Spleen (tissue), 11 donors: ENCODE data around the gene JMJD1C. TPM values are rescaled to one million over a fixed set of nuclear protein-coding genes. Genes with fewer than 3 reads are reported as not detected.

Experiments
- DNase-seq: peaks from one replicate; pipeline ENCODE4 v3.0.0-alpha.2; 2020
- H3K27ac ChIP-seq, 8 donors: fragments of 200-600 bp; sonication (generic) in 7 of 8; 1 replicate in 4 of 8; 2 replicates in 4 of 8; pipeline versions ENCODE4 v1.5.0 to v1.8.0; 2016 to 2021; ENCODE audit warnings: inconsistent platforms in 4 of 8, mild to moderate bottlenecking in 4 of 8, moderate library complexity in 1 of 8
- H3K27me3 ChIP-seq, 7 donors: fragments of 200-600 bp; sonication (generic) in 6 of 7; replicated peaks in 1 of 7; 1 replicate in 4 of 7; 2 replicates in 3 of 7; pipeline versions ENCODE4 v1.5.0 to v1.8.0; 2016 to 2021; ENCODE audit warnings: inconsistent platforms in 3 of 7, mild to moderate bottlenecking in 1 of 7
- H3K36me3 ChIP-seq, 6 donors: fragments of 200-600 bp; sonication (generic) in 5 of 6; 1 replicate in 4 of 6; 2 replicates in 2 of 6; pipeline versions ENCODE4 v1.5.0 to v1.8.0; 2016 to 2021; ENCODE audit warnings: inconsistent platforms in 2 of 6
- H3K4me1 ChIP-seq, 6 donors: fragments of 200-600 bp; sonication (generic) in 5 of 6; 1 replicate in 3 of 6; 2 replicates in 3 of 6; pipeline versions ENCODE4 v1.5.0 to v1.8.0; 2016 to 2021; ENCODE audit warnings: inconsistent platforms in 3 of 6
- H3K4me3 ChIP-seq, 8 donors: fragments of 200-600 bp; sonication (generic) in 7 of 8; 1 replicate in 4 of 8; 2 replicates in 4 of 8; pipeline versions ENCODE4 v1.5.0 to v1.8.0; 2016 to 2021; ENCODE audit warnings: inconsistent platforms in 4 of 8, mild to moderate bottlenecking in 4 of 8, moderate library complexity in 2 of 8
- H3K9me3 ChIP-seq, 8 donors: fragments of 200-600 bp; sonication (generic) in 7 of 8; 1 replicate in 4 of 8; 2 replicates in 4 of 8; pipeline versions ENCODE4 v1.5.0 to v1.8.0; 2016 to 2021; ENCODE audit warnings: inconsistent platforms in 4 of 8
- CTCF ChIP-seq, 11 experiments: fragments of 200-600 bp in 7 of 11; fragments of 450-650 bp in 4 of 11; sonication (generic) in 4 of 11; IDR thresholded peaks in 8 of 11; conservative IDR thresholded peaks in 3 of 11; 1 replicate in 7 of 11; 2 replicates in 4 of 11; pipeline versions ENCODE4 v1.4.0 to v1.8.0; 2016 to 2021; ENCODE audit warnings: antibody characterized with exemption in 11 of 11, inconsistent platforms in 4 of 11, mild to moderate bottlenecking in 1 of 11
- POLR2A ChIP-seq, 3 donors: fragments of 450-650 bp; IDR thresholded peaks; one replicate each; pipeline ENCODE4 v1.5.1; 2017; ENCODE audit warnings: antibody characterized with exemption in 3 of 3, mild to moderate bottlenecking in 1 of 3
- POLR2AphosphoS5 ChIP-seq, 3 donors: sonication (generic); formaldehyde crosslinking; IDR thresholded peaks; one replicate each; pipeline ENCODE4 v1.5.1; 2017; ENCODE audit warnings: antibody characterized with exemption in 3 of 3
- WGBS, 5 donors: extraction: QIAGEN DNeasy Blood & Tissue Kit in 3 of 5; methylation state at CpG; one replicate each; pipeline versions ENCODE4 v1.1.5 to v1.1.7; 2013 to 2018; 5-methylcytosine and 5-hydroxymethylcytosine counted together
- intact Hi-C: fragments of 100-400 bp; cut with DNase I; formaldehyde crosslinking; loops from one replicate; pipeline ENCODE4 v1.15.0; 2023; ENCODE audit warnings: low total_unique reads
- polyA plus RNA-seq, 3 donors: library from polyadenylated mRNA; stranded (reverse); fragments of 200-250 nt; gene quantifications; one replicate each; pipeline ENCODE4 v1.2.1, GENCODE V29; 2013
- total RNA-seq, 7 donors: library from RNA; depleted of rRNA in 3 of 7; stranded (reverse); fragments of >200 nt in 3 of 7; fragmentation: NEBNext Ultra II Directional in 4 of 7; extraction: Animal tissue kit (Norgen Biotek cat#: 25700) in 4 of 7; gene quantifications; one replicate each; pipeline versions ENCODE4 v1.1.0 to v1.2.1, GENCODE V29; 2016 to 2021
- donor health status: healthy with polysubstance abuse.
- donor health status: DM: no; HTN: no; CAD: no; lungs with moderate emphysema.
- donor health status: DM: no; HTN: no; CAD: no.
- donor health status: Bipolar disorder and iron deficiency.
- donor health status: healthy.
- donor health status: DM: no; HTN: no; CAD: no.
- donor health status: DM: yes; HTN: yes; CAD: no.

The JMJD1C gene
- total and polyA plus RNA-seq, 10 donors = 54.3 to 272 (median 137) TPM

DNA sequence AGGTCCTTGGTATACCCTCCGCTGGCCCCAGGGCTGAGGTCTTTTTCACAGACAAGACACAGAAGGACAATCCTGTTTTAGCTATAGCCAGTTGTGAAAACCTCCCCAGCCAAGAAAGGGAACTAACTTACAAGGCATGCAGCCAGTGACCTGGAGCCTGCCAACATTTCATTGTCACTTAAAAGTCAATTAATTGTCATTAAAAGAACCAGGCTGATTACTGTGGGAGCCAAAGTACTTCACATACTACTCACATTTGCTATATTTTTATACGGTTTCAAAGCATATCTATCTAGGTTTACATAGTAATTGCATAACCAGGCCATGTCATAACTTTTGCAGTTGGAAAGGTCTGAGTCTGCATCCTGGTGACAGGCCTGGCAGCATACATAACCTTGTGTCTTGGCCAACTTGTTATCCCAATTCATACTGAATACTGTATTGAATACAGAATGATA is 301.6 kb downstream of the JMJD1C start:
- intact Hi-C loops = no loop called here
- TF ChIP-seq CTCF (IDR thresholded peaks at IDR 0.05 in 8 of 11, conservative IDR thresholded peaks at IDR 0.05 in 3 of 11) = no peak
- TF ChIP-seq POLR2AphosphoS5 (IDR thresholded peaks at IDR 0.05) = no peak
- TF ChIP-seq POLR2A (IDR thresholded peaks at IDR 0.05) = no peak
- Histone ChIP-seq H3K27ac (peak overlapping the region in 2 of 8 donors; percentile 14 to 32), H3K36me3 (peaks cover 0 to 62% (median 20%) of the 10 kb centered on the region in 6 donors), H3K27me3 (no peaks in the 10 kb centered on the region), H3K4me3 (no peak overlapping the region), H3K4me1 (peaks cover 0 to 24% (median 0%) of the 10 kb centered on the region in 6 donors), H3K9me3 (no peaks in the 10 kb centered on the region)
- 64 to 85% (median 68%) methylated on average over 2 of the region's 2 CpGs for WGBS, 5 donors
- DNase-seq = no peak

DNA sequence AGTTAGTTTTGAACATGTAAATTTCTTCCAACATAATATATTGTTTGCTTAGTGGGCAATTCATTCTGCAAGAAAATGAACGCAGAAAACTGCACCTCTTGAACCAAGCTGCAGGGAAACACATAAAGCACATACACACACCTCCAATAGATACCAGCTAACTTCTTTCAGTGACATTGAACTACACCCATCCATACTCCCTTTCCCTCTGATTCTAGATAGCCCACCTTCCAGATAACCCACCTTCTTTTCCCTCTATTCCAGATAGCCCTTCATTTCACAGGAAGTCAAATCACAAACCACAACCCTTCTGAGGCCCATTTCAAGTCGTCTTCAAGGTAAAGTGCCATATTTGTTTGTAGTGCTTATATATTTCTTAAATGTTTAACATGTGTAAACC is 304.2 kb downstream of the JMJD1C start:
- Histone ChIP-seq H3K9me3 (no peaks in the 10 kb centered on the region), H3K4me3 (no peak overlapping the region), H3K27me3 (no peaks in the 10 kb centered on the region), H3K4me1 (peaks cover 0 to 28% (median 6%) of the 10 kb centered on the region in 6 donors), H3K36me3 (peaks cover 0 to 40% (median 13%) of the 10 kb centered on the region in 6 donors), H3K27ac (no peak overlapping the region)
- TF ChIP-seq CTCF (IDR thresholded peaks at IDR 0.05 in 8 of 11, conservative IDR thresholded peaks at IDR 0.05 in 3 of 11) = no peak
- peak in 1 of 3 donors; percentile 14 for TF ChIP-seq POLR2AphosphoS5 (IDR thresholded peaks at IDR 0.05)
- 41 to 56% (median 53%) methylated on average over 2 of the region's 2 CpGs for WGBS, 5 donors
- DNase-seq = no peak
- intact Hi-C loops = no loop called here

- Histone ChIP-seq H3K27ac (peak overlapping the region in 1 of 8 donors; percentile 4), H3K4me1 (peaks cover 0 to 33% (median 14%) of the 10 kb centered on the region in 6 donors), H3K4me3 (no peak overlapping the region), H3K27me3 (no peaks in the 10 kb centered on the region), H3K9me3 (no peaks in the 10 kb centered on the region), H3K36me3 (peaks cover 3 to 36% (median 25%) of the 10 kb centered on the region in 6 donors)
- 63 to 80% (median 68%) methylated on average over 3 of the region's 3 CpGs for WGBS, 5 donors
- intact Hi-C loops = loop anchor here (5.0 kb wide), 1 partner anchor 566 kb away; no protein-coding TSS in a partner anchor
- no peak for DNase-seq
- TF ChIP-seq POLR2A (IDR thresholded peaks at IDR 0.05) (no peak), CTCF (IDR thresholded peaks at IDR 0.05 in 8 of 11, conservative IDR thresholded peaks at IDR 0.05 in 3 of 11) (peak; percentile 61 to 84 (median 78)), POLR2AphosphoS5 (IDR thresholded peaks at IDR 0.05) (no peak)
Observed at GRCh38 chr10:63157845-63158624, 307.7 kb downstream of the JMJD1C start.

DNA sequence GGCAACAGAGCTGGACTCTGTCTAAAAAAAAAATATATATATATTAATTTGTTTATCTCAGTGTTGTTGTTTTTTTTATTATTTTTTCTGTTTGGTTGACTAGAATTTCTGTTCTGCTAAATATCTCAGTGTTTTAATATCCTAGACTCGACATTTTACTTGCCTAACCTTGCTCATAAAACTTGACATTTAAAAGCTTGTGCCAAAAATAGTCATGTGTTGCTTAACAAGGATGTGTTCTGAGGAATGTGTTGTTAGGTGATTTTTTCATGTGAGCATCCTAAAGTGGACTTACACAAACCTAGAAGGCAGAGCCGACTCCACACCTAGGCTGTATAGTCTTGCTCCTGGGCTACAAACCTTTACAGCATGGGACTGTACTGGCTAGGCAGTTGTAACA is 309.5 kb downstream of the JMJD1C start:
- no peaks in the 10 kb centered on the region for H3K9me3 ChIP-seq
- H3K27ac ChIP-seq = peak overlapping the region in 3 of 8 donors; percentile 19 to 55 (median 48)
- WGBS, 5 donors = 78 to 87% (median 83%) methylated on average over 2 of the region's 2 CpGs
- TF ChIP-seq POLR2A (IDR thresholded peaks at IDR 0.05) (no peak), POLR2AphosphoS5 (IDR thresholded peaks at IDR 0.05) (no peak), CTCF (IDR thresholded peaks at IDR 0.05 in 8 of 11, conservative IDR thresholded peaks at IDR 0.05 in 3 of 11) (no peak)
- H3K27me3 ChIP-seq = no peaks in the 10 kb centered on the region
- peaks cover 3 to 53% (median 36%) of the 10 kb centered on the region in 6 donors for H3K36me3 ChIP-seq
- H3K4me3 ChIP-seq = no peak overlapping the region
- intact Hi-C loops = loop anchor here (5.0 kb wide), 1 partner anchor 564 kb away; no protein-coding TSS in a partner anchor
- peaks cover 0 to 33% (median 14%) of the 10 kb centered on the region in 6 donors for H3K4me1 ChIP-seq
- no peak for DNase-seq
